Measurements from ENCODE around the gene RTKN2. TPM values are rescaled to one million over a fixed set of nuclear protein-coding genes. Genes with fewer than 3 reads are reported as not detected.

RTKN2 gene
- total and polyA plus RNA-seq, 2 of the 4 experiments (the other 2 are of a cell fraction): 0.75 to 0.90 TPM

DNA sequence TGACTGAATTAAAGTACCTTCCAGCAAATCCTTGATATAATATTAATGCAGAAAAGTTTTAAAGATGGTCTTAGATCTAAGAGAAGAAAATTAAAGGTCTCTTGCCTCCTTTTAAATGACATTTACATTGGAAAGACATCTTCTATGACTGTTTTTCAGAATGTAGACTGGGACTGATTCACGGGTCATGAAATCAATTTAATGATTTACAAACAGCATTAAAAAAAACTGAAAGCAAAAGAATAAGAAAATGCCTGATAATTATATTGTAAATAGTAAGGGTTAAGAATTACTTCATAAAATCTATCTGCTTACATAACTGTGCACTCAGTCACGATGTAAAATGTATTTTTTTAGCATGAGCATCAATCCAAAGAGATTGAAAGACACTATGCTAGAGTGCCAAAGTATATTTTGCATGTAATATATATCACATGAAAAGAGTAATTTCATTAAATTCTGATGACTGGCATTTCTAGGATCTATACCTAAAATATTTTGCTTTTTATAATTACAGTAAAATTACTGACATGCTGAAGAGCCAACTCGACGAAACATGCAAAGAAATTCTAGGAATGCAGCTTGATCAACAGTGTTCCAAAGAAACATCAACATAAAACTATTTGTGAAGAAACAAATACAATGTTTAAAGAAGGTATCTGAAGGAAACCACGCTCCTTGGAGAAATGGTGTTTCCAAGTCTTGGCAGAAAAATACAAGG, 35.1 kb downstream of the RTKN2 start (continued):
- TF ChIP-seq SMC3 (IDR thresholded peaks at IDR 0.05; ENCODE audit: low read depth, low read length) (no peak), CEBPB (IDR thresholded peaks at IDR 0.05; ENCODE audit: low read depth, low read length) (no peak), FOS (IDR thresholded peaks at IDR 0.05; ENCODE audit: low read depth, low read length) (no peak)
- TF ChIP-seq, protein P1, sequence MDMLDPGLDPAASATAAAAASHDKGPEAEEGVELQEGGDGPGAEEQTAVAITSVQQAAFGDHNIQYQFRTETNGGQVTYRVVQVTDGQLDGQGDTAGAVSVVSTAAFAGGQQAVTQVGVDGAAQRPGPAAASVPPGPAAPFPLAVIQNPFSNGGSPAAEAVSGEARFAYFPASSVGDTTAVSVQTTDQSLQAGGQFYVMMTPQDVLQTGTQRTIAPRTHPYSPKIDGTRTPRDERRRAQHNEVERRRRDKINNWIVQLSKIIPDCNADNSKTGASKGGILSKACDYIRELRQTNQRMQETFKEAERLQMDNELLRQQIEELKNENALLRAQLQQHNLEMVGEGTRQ (IDR thresholded peaks at IDR 0.05; ENCODE audit: low read depth, low read length): no peak

Measured in IMR-90 (cell line).